GM21423 (cell line): ENCODE results near the gene LRRC37B.
"Not testable (repeated sequence)": the region's sequence is repeated elsewhere in the genome, so short reads cannot be mapped to it uniquely, and the experiment has no call there.

Experiments
- ATAC-seq: cut with Tn5 transposase; IDR thresholded peaks from one replicate; pipeline ENCODE4 v1.9.1; 2021; ENCODE audit warnings: mild to moderate bottlenecking, moderate library complexity; ENCODE audit not compliant: unreplicated experiment

Gene LRRC37B

DNA sequence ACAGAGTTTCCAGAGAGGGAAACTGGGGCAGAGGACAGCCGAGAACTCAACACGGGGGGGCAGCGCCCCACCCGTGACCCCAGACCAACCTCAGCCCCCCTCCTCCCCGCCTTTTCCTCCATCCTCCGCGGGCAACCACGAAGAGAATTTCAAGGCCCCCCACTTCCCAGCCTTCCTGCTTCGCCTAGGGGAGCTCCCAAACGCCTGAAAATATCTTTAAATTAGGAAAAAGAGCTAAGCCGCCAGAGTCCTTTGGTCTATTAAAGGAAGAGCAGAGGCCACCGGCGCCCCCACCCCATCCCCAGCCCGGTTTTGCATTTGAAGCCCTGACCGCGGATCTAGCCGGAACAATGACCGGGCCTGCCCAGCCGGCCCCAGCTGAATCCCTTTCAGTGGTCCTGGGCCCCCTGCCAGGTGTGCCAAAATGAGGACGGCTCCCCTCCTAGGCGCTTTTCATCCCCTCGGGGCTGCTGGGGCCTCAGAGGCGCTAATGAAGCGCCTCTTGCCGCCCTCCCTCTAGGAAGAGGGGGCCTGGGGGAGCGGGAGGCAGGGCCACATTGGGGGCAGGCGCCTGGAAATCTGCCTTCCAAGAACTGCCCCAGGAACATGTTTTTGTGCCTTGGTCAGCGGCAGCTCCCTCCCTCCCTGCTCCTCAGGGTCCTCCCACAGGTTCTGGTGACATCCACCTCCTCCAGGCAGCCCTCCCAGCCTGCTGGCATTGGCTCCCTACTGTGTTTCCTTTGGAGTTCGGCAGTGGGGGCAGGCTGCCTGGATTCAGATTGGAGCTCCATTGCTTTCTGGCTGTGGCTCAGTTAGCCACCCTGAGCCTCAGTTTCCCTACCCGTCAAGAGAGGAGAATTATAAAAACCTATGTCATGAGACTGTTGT lies 78.0 kb downstream of the LRRC37B start:
- ATAC-seq = not testable (repeated sequence)

DNA sequence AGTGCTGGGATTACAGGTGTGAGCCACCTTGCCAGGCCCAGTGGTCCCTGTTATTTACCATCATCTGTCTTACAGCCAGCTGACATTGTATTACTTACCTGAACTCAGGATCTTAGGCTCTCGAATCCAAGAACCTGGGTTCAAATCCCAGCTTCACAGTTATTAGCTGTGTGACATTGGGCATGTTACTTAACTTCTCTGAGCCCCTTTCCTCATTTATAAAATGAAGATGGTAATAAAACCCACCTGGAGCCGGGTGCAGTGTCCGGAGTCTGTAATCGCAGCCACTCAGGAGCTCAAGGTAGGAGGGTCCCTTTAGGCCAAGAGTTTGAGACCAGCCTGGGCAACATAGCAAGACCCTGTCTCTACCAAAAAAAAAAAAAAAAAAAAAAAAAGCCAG lies 79.7 kb downstream of the LRRC37B start:
- not testable (repeated sequence) for ATAC-seq

GRCh38 chr17:32092062-32092461 lies 84.9 kb downstream of the LRRC37B start:
- ATAC-seq = not testable (repeated sequence)

DNA sequence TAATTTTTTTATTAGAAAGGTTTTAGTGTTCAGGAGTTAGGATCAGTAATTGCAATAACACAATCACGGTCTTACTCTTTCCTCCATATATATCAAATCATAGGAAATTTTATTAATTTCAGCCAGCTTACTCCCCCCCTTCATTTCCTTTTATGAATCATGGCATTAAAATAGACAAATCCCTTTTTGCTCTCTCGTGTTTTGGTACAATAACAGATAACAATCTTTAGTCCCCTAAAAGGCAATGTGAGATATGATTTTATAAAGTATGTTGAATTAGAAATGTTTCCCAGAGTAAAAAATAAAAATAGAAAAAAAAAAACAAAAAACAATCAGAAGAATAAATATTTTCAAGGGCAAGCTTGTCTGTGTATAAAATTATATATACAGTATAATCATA lies 92.5 kb downstream of the LRRC37B start:
- no peak for ATAC-seq

GRCh38 chr17:32100323-32100722 lies 93.1 kb downstream of the LRRC37B start:
- ATAC-seq = not testable (repeated sequence)

GRCh38 chr17:32100971-32101631 lies 93.9 kb downstream of the LRRC37B start:
- no peak for ATAC-seq

GRCh38 chr17:32102172-32102571 lies 95.0 kb downstream of the LRRC37B start:
- no peak for ATAC-seq

- no peak for ATAC-seq
Measured at GRCh38 chr17:32102646-32103186, 95.5 kb downstream of the LRRC37B start.
